Measurements from ENCODE around the gene TRAPPC10.

The TRAPPC10 gene

DNA sequence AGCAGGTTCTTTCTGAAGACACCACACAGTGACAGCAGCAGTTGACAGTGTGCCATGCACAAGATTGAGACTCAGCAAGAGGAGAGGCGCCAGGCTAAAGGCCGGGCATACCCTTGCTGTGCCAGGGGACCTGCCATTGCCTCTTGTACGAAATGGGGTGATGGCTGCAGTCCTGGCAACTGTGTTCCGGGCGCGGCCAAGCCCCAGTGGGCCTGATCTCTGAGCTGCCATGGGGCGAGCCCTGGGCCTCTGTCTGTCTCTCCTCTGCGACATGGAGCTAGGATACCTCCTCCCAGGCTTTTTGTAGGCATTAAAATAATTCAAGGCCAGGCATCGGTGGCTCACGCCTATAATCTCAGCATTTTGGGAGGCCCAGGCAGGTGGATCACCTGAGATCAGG lies 9.6 kb upstream of the TRAPPC10 start:
- H3K4me3 ChIP-seq (replicated peaks in 1 of 2; ENCODE audit: low read depth in 2 of 2, low read length in 2 of 2): no peak overlapping the region
- TF ChIP-seq, protein P1, sequence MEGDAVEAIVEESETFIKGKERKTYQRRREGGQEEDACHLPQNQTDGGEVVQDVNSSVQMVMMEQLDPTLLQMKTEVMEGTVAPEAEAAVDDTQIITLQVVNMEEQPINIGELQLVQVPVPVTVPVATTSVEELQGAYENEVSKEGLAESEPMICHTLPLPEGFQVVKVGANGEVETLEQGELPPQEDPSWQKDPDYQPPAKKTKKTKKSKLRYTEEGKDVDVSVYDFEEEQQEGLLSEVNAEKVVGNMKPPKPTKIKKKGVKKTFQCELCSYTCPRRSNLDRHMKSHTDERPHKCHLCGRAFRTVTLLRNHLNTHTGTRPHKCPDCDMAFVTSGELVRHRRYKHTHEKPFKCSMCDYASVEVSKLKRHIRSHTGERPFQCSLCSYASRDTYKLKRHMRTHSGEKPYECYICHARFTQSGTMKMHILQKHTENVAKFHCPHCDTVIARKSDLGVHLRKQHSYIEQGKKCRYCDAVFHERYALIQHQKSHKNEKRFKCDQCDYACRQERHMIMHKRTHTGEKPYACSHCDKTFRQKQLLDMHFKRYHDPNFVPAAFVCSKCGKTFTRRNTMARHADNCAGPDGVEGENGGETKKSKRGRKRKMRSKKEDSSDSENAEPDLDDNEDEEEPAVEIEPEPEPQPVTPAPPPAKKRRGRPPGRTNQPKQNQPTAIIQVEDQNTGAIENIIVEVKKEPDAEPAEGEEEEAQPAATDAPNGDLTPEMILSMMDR (IDR thresholded peaks at IDR 0.05; ENCODE audit: low read depth, low read length): no peak
- no peak for DNase-seq (ENCODE audit: low read depth in 2 of 2)

DNA sequence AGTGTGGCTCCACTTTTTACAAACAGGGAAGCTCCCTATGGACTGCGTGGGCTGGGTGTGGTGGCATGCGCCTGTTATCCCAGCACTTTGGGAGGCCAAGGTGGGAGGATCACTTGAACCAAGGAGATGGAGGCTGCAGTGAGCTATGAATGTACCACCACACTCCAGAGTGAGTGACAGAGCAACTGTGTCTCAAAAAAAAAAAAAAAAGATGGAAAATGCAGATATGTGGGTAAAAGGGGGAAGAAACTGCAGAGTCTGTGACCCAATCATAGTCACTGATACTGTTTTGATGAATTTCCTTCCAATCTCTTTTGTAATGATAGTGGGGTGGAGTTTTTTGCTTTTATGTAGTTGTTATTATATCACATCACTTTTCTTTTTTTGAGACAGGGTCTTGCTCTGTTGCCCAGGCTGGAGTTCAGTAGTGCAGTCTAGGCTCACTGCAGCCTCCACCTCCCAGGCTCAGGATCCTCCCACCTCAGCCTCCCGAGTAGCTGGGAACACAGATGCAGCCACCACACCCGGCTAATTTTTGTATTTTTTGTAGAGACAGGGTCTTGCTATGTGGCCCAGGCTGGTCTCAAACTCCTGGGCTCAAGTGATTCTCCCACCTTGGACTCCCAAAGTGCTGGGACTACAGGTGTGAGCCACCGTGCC lies 8.7 kb upstream of the TRAPPC10 start:
- no peak for DNase-seq (ENCODE audit: low read depth in 2 of 2)
- TF ChIP-seq, protein P1 (IDR thresholded peaks at IDR 0.05; ENCODE audit: low read depth, low read length): no peak
- H3K4me3 ChIP-seq (replicated peaks in 1 of 2; ENCODE audit: low read depth in 2 of 2, low read length in 2 of 2): no peak overlapping the region

DNA sequence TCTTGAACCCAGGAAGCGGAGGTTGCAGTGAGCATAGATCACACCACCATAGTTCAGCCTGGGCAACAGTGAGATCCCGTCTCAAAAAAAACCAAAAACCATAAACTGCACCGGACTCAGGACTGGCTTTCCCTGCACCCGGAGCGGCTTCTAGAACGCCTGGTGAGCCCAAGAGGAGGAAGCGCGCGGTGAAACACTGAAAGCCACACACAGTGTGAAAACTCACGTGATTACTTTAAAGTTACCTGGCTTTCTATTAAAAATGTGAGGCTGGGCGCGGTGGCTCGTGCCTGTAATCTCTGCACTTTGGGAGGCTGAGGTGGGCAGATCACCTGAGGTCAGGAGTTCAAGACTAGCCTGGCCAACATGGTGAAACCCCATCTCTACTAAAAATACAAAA lies 7.0 kb upstream of the TRAPPC10 start:
- no peak overlapping the region for H3K4me3 ChIP-seq (replicated peaks in 1 of 2; ENCODE audit: low read depth in 2 of 2, low read length in 2 of 2)
- no peak for DNase-seq (ENCODE audit: low read depth in 2 of 2)
- TF ChIP-seq, protein P1 (IDR thresholded peaks at IDR 0.05; ENCODE audit: low read depth, low read length): no peak

DNA sequence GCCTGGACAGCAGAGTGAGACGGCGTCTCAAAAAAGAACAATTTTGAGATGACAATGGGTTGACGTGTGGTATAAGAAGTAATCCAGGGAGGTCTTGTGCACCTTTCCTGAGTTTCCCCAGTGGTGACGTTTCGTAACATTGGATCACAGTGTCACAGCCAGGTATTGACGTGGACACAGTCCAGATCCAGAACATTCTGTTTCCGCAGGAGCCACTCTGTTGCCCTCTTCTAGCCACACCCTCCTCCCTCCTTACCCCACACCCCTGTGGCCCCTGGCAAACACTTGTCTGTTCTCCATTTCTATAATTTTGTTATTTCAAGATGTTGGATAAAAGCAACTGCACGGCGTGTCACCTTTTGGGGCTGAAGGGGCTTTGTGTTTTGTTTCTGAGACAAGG lies 6.5 kb upstream of the TRAPPC10 start:
- TF ChIP-seq, protein P1 (IDR thresholded peaks at IDR 0.05; ENCODE audit: low read depth, low read length): no peak
- no peak for DNase-seq (ENCODE audit: low read depth in 2 of 2)
- H3K4me3 ChIP-seq (replicated peaks in 1 of 2; ENCODE audit: low read depth in 2 of 2, low read length in 2 of 2): no peak overlapping the region

DNA sequence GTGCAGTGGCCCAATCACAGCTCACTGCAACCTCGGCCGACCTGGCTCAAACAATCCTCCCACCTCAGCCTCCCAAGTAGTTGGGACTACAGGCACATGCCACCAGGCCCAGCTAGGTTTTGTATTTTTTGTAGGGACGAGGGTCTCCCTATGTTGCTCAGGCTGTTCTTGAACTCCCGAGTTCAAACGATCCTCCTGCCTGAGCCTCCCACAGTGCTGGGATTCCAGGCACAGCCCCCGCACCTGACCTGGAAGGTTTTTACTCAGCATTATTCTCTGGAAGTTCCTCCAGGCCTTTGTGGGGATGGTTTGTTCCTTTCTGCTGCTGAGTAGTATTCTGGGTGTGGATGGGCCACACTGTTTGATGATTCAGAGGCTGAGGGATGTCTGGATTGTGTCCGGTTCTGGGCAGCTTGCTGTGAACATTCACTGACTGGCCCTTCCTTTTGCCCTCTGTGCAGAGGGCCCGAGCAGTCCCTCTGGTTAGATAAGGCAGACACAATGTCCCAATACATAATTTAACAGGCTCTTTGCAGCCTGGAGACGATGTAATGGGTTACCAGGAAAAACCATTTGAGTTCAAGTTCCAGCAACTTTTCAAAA lies 6.0 kb upstream of the TRAPPC10 start:
- DNase-seq (ENCODE audit: low read depth in 2 of 2): peak; percentile 92 to 98
- no peak overlapping the region for H3K4me3 ChIP-seq (replicated peaks in 1 of 2; ENCODE audit: low read depth in 2 of 2, low read length in 2 of 2)
- TF ChIP-seq, protein P1 (IDR thresholded peaks at IDR 0.05; ENCODE audit: low read depth, low read length): no peak

DNA sequence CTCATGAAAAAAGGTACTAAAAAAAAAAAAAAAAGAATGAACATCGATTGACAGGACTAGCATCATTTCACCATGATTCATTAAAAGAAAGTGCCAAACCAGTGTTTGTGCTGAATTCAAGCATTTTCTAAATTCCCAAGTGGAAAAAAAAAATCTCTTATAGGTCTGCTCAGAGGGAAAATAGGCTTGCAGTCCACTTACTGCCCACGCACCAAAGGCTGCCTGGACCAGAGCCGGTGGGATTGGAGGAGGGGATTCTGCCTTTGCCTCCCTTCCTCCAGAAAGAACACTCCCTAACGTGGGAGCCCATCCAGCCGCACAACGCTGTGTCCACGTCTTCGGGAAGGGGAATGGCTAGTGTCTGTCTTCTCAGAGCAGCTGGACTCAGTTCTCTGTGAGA lies 5.5 kb upstream of the TRAPPC10 start:
- peak; percentile 86 to 89 for DNase-seq (ENCODE audit: low read depth in 2 of 2)
- peak overlapping the region in 1 of 2 donors; percentile 18 for H3K4me3 ChIP-seq (replicated peaks in 1 of 2; ENCODE audit: low read depth in 2 of 2, low read length in 2 of 2)
- TF ChIP-seq, protein P1 (IDR thresholded peaks at IDR 0.05; ENCODE audit: low read depth, low read length): no peak

All from cardiac fibroblast (primary cell).